Limb (tissue), 2 donors: Measurements from ENCODE around the gene GDPD4.

ENCODE experiments used
- DNase-seq, 2 donors: peaks; one replicate each; pipeline ENCODE4 v3.0.0-alpha.2; 2016; ENCODE audit errors: extremely low spot score in 2 of 2

Gene GDPD4

DNA sequence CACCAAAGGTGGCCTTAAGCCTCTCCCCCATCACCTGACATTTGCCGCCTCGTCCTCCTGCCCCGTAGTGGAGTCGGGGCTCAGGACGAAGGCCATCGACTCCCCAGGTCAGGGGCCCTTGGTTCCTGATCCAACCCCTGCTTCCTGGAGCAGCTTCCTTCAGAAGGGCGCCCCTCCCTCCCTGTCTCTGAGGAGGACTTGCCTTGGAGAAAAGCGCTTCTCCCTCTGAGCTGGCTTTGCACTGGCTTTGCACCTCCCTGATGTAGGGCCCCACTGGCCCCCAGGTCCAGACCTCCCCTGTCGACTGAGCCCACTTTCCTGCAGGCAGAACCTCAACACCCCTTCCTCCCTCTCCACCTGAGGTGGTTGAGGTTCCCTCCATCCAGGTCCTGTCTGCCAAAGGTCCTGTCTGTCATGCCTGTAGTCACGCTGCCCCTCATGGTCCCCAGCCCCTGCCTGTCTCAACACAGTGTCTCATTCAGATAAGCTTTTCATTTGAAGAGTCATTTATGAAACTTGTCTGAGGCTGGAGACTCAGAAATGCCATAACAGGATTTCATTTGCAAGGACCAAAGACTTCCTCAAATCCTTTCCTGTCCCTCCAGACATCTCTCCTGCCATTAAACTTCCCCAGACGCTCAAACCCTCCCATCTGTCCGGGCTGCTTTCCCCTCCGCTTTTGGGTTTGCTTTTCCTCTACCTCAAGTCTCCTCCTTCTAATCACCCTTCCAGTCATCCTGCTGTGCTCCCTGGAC, 95.0 kb downstream of the GDPD4 start:
- no peak for DNase-seq

DNA sequence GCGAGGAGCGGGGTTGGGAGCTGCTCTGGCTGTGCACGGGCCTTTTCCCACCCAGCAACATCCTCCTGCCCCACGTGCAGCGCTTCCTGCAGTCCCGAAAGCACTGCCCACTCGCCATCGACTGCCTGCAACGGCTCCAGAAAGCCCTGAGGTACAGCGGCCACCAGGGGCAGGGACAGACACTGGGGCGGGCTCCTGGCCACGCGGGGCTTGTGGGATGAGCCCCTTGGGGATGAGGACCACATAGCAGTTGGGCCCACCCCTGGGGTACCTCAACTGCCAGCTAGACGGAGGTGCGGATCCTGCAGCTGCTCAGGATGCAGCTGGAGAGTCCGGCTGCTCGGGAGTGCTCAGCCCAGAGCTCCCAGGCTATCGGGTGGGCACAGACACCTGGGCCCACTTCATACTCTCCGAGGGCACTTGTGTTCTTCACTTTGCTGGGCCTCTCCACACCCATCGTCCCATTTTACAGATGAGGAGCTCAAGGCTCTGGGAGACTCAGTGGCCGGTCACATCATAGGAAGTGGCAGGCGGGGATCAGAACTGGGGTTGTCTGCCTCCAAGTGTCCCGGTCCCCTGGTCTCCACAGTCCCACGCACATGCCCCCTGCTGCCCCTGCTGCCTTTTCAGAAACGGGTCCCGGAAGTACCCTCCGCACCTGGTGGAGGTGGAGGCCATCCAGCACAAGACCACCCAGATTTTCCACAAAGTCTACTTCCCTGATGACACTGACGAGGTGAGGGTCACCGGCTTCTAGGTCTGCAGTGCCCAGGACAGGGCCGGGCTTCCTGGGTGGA, 95.8 kb downstream of the GDPD4 start:
- peak in 1 of 2 donors; percentile 24 for DNase-seq

DNA sequence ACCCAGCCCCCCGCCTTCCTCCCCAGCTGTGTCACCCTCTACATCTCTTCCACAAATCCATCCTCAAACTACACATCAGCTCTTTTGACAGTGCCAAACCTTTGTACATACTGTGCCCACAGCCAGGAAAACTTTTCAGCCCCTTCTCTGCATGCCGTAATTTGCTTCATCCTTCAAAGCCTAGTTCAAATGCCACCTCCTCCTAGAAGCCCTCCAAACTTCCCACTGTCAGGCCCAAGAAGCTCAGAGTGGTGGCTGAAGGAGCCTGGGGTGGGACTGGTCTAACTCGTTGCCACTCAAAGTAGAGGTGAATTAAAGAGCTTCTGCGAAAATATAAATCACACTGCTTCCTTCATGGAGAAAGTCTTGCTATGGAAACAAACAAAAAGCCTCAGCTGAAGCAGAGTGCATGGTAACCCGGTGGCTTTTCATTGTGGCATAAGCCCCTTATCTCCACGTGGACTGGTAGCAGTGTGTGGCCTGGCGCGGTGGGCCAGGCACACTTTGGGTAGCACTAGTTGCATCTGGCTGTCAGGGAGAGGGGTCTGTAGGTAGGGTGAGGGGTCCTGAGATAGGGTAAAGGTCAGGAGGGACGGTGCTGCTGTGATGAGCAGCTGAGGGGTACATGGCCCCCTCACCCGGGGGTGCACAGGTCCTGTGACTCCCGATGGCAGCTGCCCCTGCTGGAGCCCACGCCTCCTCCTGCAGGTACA, 96.6 kb downstream of the GDPD4 start:
- DNase-seq = peak in 1 of 2 donors; percentile 12

DNA sequence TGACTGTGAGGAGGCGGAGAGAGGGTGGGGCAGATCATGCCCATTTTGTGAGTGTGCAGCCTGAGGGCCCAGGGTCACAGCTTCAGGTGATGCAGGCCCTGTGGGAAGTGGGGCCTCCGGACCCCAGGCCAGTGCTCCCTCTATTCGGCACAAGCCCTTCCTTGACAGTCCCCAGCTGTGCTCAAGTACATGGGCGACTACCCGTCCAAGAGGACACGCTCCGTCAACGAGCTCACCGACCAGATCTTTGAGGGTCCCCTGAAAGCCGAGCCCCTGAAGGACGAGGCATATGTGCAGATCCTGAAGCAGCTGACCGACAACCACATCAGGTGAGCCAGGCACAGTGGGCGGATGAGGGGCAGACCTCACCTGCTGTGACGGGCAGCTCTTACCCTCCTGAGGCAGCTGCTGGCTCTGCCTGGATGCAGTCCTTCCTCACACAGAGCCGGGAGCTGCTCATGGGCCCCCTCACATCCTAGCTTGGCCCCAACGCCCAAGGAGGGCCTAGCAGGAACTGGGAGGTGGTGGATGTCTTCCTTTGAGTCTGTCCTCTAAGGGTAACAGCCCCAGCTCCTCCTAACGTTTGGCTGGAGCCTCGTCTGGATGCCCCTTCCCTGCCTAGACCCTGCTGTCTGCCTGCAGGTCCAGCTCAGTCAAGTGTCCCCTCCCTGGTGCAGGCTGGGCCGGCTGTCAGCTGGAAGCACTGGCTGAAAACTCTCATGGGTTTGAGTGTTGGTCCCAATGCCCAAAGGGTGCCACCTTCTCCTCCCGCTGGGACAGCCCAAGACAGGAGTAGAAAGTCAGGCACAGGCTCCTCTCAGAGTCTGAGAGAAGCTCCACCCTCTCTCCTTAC, 97.4 kb downstream of the GDPD4 start:
- DNase-seq = peak in 1 of 2 donors; percentile 19

DNA sequence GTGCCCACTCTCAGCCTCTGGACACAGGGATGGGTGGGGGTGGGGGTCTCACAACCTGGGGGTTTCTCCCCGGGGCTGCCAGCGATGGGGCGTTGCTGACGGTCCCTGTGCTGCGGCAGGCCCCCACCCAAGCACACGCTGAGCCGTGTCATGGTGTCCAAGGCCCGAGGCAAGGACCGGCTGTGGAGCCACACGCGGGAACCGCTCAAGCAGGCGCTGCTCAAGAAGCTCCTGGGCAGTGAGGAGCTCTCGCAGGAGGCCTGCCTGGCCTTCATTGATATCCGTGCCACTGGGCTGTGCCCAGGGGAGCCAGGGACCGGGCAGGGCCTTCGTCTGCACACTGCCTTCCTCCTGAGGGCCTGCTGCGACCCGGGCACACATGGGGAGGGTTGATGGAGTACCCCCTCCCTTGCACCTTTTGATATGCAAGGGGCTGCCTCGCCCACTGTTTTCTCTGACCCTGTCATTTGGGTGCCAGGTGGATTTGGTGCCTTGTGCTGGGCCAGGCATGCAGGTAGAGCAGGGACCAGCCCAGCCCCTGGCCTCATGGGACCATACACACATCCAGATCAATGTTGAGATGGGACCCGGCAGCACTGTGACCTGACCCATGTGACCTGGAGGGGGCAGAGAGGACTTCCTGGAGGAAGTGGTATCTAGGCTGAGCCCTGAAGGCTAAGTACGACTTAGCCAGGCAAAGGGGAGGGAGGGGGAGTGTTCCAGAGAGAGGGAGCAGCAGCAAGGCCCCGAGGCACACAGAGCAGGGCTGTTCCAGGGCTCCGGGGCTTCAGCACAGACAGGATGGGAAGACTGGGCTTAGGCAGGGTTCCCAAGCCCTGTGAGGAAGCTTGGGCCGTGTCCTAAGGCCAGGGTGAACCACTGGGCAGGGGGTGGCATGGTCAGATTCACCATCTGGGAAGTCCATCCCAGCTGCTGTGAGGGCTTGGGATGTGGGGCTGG, 98.3 kb downstream of the GDPD4 start:
- peak in 1 of 2 donors; percentile 20 for DNase-seq

DNA sequence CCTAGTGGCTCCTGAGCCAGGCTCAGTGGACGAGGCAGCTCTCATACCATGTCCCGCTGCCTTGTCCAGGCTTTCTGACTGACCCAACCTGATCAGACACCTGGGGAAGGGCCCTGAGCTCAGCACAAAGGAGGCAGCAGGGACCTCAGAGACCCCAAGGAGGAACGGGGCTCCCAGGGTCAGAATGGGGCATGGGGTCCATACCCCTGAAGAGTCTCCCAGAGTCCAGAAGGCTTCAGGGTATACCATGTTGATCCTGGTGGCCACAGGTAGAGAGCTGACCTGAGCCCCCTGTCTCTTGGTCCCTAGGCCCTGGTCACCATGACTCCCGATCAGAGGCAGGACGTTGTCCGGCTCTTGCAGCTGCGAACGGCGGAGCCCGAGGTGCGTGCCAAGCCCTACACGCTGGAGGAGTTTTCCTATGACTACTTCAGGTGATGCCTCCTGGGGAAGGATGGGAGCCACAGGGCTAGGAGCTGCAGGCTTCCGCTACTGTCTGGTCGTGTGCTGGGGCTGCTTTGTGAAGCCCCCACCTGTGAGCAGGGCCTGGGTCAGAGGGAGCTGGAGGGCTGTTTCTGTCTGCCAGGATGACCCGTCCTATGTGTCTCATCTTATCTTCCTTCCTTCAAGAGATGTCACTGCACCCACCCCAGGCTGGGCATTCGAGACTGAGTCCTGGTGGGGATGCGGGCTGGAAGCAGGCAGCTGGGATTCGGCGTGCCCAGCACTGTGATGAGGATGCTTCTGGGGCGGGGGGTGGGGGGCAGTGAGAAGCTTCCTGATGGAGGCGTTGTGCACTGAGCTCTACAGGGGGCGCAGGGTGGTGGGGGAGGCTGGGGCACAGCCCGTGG, 99.3 kb downstream of the GDPD4 start:
- DNase-seq = peak in 1 of 2 donors; percentile 16

DNA sequence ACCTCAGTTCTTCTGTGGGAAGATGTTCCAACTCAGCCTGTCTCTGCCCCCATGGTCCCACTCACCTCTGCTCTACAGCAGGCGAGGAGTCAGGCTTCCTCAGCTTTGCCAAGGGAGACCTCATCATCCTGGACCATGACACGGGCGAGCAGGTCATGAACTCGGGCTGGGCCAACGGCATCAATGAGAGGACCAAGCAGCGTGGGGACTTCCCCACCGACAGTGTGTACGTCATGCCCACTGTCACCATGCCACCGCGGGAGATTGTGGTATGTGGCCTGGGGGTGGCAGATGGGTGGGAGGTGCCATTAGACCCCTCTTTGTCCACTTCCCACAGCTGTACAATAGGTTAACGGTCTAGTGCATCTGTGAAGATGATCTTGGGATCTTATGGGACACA, 100.1 kb downstream of the GDPD4 start:
- no peak for DNase-seq

DNA sequence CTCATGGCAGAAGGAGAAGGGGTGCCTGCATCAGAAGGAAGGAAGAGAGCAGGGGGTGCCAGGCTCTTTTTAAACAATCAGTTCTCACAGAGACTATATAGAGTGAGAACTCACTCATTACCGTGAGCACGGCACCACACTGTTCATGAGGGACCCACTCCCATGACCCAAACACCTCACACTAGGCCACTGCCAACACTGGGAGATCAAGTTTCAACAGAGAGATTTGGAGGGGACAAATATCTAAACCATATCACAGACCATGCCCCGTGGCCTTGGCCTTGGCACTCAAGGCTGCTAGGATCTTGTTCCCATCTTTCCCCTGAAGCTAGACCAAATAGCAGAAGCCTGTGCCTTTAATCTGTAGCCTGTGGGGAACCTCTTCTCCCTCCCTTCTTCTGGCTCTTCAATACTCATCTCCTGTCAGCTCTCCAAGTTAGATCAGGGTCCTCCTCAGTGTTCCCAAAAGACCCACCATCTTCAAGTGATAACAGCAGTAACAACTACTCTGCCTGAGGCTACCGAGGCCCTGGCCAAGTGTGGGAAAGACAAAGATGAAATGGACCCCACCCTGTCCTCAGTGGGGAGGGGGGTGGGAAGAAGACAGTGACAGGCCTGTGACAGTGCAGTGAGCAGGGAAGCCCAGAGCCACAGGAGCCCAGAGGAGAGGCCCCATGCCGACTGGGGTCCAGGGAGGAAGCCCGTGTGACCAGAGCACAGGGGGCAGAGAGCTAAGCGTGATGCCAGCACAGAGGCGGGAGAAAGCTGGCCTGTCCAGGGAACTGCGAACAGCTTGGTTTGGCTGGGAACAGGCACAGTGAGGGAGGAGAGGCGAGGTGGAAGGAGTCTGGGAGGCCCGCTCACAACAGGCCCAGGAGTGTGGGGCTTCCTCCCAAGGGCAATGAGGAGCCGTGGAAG, 100.9 kb downstream of the GDPD4 start:
- peak in 1 of 2 donors; percentile 19 for DNase-seq

DNA sequence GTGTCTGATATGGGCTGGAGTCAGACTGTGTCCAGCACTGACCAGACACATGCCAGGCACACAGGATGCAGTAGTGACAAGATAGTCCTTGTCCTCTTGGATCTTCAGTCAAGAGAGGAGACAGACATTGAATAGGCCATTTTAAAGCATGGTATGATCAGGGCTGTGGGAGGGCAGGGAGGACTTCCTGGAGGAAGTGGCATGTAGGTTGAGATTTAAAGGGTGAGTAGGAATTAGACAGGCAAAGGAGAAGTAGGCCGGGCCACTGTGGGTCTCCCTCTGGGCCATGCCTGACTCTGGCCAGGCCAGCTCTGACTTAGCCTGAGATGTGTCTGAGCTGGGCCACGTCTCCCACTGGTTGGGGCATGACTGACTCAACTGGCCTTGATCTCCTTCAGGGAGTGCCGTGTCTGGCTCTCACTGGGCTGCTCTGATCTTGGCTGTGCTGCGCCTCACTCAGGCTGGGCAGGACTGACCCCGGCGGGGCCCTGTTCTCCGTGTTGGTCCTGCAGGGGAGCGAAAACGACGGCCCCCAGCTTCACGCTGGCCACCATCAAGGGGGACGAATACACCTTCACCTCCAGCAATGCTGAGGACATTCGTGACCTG, 102.2 kb downstream of the GDPD4 start:
- no peak for DNase-seq

DNA sequence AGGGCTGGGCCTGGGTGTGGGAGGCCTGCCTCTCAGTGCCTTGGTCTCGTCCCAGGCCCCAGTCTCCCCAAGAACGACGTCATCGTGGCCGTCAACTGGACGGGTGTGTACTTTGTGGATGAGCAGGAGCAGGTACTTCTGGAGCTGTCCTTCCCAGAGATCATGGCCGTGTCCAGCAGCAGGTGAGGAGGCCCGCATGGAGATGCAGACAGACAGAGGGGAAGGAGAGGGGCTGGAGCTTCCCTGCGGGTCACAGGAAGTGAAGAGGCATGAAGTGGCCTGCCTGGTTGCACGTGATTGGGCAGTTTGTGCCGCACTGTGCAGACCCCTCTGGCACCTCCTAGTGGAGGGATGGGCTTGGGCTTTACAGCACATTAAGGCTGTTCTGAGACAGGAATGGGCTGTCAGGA, 103.0 kb downstream of the GDPD4 start:
- no peak for DNase-seq

DNA sequence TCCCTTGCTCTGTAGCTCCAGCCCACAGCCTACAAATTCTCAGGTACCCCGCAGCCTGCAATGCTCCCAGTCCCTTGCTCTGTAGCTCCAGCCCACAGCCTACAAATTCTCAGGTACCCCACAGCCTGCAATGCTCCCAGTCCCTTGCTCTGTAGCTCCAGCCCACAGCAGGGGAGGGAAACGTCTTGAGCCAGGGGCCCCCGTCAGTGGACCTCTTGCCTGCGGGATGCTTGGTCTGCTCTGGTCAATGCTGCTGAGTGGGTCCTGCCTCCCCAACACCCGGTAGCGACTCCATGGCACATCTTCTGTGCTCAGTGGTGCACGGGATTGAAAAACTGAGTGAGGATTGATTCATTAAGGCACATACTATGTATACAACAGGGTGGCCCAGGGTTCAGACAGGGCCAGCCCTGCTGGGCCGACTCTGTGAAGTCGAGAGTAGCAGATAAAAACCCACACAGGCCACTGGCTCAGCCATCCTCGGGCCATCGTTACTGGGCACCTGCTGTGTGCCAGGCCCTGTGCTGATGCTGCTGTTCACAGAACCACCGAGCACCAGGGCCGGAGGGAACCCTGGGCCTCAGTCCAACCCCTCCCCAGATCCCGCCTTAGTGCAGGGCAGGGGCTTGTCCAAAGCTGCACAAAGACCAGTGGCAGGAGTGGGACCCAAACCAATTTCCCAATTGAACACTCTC, 103.7 kb downstream of the GDPD4 start:
- no peak for DNase-seq

DNA sequence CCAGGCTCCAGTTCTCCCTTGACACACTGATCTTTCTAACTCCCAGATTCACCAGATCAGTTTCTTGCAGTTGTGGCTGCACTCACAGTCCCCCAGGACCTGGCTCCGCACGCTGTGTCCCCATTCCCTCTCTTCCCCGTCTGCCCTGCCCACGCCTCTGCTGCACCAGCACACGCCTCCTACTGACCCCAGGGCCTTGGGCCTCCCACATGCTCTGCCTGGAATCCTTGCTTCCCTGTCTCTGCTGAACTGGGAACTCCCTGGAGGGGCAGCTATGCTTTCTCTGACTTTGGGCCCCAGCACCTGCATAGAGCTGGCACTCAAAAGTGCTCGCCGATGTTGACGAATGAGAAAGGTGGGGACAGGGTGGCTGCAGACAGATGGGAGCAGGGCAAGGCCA, 104.5 kb downstream of the GDPD4 start:
- no peak for DNase-seq

DNA sequence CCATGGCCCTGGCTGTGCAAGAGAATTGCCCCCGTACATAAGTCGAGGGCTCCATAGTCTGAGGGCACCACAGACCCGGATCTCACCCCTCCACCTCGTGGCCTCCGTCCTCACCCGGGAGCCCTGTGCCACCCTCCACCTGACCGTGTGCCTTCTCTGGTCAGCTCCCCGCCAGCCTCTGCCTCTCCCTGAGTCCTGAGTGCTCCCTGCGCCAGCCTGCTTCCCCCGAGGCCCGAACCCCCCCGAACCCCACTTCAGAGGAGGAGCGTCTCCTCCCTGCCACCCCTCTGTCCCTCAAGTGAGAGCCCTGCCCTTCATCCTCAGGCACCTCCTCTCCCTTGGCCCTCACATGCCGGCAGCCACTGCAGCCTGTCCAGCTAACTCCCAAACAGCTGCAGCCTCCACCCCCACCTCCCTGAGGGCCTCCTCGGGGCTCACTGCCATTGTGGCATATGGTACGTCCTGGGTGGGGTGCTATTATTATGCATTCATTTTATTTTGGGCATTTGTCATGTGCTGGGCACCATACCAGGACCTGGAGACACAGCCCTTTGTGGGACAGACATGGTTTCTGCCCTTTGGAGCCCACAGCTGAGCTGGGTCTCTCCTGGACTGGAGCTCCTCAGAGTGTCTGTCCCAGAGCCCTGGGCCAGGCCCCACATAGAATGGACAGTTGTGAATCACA, 106.3 kb downstream of the GDPD4 start:
- no peak for DNase-seq

DNA sequence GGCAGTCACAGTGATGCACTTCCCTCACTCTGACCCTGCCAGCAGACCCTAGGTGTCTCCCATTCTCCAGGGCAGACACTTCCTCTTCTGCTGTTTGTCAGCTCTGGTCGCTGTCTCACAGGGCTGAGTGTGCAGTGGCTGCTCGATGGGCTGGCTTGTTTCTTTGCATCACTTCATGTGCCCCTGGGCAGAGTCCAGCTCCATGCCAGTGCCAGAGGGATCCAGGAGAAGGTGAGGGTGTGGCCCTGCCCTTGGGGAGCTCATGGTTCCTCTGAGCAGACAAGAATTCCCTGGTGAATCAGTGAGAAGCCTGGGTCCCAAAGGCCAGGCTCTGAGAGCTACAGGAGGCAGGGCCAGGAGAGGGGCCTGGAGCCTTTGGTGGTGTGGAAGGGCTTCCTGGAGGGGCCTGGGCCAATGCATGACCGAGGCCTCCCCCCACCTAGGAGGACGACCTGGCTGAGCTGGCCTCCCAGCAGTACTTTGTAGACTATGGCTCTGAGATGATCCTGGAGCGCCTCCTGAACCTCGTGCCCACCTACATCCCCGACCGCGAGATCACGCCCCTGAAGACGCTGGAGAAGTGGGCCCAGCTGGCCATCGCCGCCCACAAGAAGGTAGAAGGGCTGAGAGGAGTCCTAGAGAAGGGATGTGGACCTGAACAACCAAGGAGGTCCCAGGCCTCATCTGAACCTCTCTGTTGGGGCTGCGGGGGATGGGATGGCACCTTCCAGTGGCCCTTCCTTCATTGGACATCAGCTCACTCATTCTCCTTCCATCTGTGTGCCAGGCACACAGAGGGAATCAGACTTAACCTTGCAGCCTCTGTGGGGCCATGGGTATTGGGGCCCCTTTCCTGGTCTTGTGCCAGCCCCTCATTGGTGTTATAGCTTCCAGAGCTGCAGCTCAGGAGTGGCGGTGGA, 107.3 kb downstream of the GDPD4 start:
- no peak for DNase-seq

DNA sequence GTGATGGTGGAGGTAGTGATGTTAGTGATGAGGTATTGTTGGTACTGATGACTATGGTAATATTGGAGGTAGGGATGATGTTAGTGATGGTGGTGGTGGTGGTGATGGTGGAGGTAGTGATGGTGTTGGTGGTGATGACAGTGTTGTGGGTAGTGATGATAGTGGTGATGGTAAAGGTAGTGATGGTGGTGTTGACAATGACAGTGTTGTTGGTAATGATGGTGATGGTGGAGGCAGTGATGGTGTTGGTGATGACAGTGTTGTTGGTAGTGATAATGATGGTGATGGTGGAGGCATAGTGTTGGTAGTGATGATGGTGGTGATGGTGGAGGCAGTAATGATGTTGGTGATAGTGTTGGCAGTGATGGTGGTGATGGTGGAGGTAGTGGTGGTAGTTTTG, 108.3 kb downstream of the GDPD4 start:
- no peak for DNase-seq
